Measurements from ENCODE around the gene OR1F1. TPM values are rescaled to one million over a fixed set of nuclear protein-coding genes. Genes with fewer than 3 reads are reported as not detected.

The OR1F1 gene
- total and polyA plus RNA-seq, 9 of the 15 experiments (the other 6 are each of a cell fraction or from before 2014, with no cell fraction given) = 0.15 to 0.61 (median 0.35) TPM; not detected in 3

- TF ChIP-seq SRF (CRISPR knock-in tag; IDR thresholded peaks at IDR 0.05) = no peak
- TF ChIP-seq ZNF212 (CRISPR knock-in tag; IDR thresholded peaks at IDR 0.05) = no peak
- 0 out of 2 replicates have a peak, but pooled peaks have one; percentile 23 for TF ChIP-seq SUPT5H (IDR thresholded peaks at IDR 0.05)
- TF ChIP-seq JUN (IDR thresholded peaks at IDR 0.05; ENCODE audit: borderline replicate concordance, low read depth, low read length) = no peak
- no peak for TF ChIP-seq JUN (CRISPR knock-in tag; IDR thresholded peaks at IDR 0.05; ENCODE audit: borderline replicate concordance)
- TF ChIP-seq BMI1 (IDR thresholded peaks at IDR 0.05; ENCODE audit: low read length) = no peak
- peak; percentile 74; the same call in 1 of the 2 replicates for TF ChIP-seq SNIP1 (IDR thresholded peaks at IDR 0.05; ENCODE audit: low read depth)
- TF ChIP-seq HEY1 (CRISPR knock-in tag; IDR thresholded peaks at IDR 0.05; ENCODE audit: borderline replicate concordance) = no peak
- TF ChIP-seq CREM (IDR thresholded peaks at IDR 0.05; ENCODE audit: low read depth) = peak; percentile 61
- no peak for TF ChIP-seq ZFP1 (CRISPR knock-in tag; IDR thresholded peaks at IDR 0.05)
- TF ChIP-seq, protein P1, sequence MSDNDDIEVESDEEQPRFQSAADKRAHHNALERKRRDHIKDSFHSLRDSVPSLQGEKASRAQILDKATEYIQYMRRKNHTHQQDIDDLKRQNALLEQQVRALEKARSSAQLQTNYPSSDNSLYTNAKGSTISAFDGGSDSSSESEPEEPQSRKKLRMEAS (CRISPR knock-in tag; IDR thresholded peaks at IDR 0.05) = peak; percentile 35; the same call in 1 of the 2 replicates
- no peak for TF ChIP-seq FOXK1 (CRISPR knock-in tag; IDR thresholded peaks at IDR 0.05; ENCODE audit: borderline replicate concordance)
- TF ChIP-seq, protein P2, sequence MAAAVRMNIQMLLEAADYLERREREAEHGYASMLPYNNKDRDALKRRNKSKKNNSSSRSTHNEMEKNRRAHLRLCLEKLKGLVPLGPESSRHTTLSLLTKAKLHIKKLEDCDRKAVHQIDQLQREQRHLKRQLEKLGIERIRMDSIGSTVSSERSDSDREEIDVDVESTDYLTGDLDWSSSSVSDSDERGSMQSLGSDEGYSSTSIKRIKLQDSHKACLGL (CRISPR knock-in tag; IDR thresholded peaks at IDR 0.05; ENCODE audit: borderline replicate concordance, poor library complexity, severe bottlenecking) = no peak
- TF ChIP-seq PRMT5 (CRISPR knock-in tag; IDR thresholded peaks at IDR 0.05) = 0 out of 2 replicates have a peak, but pooled peaks have one; percentile 37
- TF ChIP-seq, protein P3, sequence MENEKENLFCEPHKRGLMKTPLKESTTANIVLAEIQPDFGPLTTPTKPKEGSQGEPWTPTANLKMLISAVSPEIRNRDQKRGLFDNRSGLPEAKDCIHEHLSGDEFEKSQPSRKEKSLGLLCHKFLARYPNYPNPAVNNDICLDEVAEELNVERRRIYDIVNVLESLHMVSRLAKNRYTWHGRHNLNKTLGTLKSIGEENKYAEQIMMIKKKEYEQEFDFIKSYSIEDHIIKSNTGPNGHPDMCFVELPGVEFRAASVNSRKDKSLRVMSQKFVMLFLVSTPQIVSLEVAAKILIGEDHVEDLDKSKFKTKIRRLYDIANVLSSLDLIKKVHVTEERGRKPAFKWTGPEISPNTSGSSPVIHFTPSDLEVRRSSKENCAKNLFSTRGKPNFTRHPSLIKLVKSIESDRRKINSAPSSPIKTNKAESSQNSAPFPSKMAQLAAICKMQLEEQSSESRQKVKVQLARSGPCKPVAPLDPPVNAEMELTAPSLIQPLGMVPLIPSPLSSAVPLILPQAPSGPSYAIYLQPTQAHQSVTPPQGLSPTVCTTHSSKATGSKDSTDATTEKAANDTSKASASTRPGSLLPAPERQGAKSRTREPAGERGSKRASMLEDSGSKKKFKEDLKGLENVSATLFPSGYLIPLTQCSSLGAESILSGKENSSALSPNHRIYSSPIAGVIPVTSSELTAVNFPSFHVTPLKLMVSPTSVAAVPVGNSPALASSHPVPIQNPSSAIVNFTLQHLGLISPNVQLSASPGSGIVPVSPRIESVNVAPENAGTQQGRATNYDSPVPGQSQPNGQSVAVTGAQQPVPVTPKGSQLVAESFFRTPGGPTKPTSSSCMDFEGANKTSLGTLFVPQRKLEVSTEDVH (IDR thresholded peaks at IDR 0.05; ENCODE audit: low read depth, partially characterized antibody) = peak; percentile 39
- TF ChIP-seq RBM39 (optimal IDR thresholded peaks at IDR 0.05; ENCODE audit: low read depth, low read length) = peak; percentile 68
- TF ChIP-seq RBM14 (IDR thresholded peaks at IDR 0.05; ENCODE audit: borderline replicate concordance, insufficient read depth, low read depth, low read length) = no peak
- no peak for TF ChIP-seq MIER1 (IDR thresholded peaks at IDR 0.05; ENCODE audit: low read depth)
- peak; percentile 60; the same call in 1 of the 2 replicates for TF ChIP-seq ZBTB7A (IDR thresholded peaks at IDR 0.05; ENCODE audit: borderline replicate concordance, control insufficient read depth, low read depth, low read length)
- TF ChIP-seq HDAC2 (IDR thresholded peaks at IDR 0.05) = 0 out of 2 replicates have a peak, but pooled peaks have one; percentile 26
- TF ChIP-seq MYC (IDR thresholded peaks at IDR 0.05; ENCODE audit: low read depth, low read length) = peak; percentile 4; the same call in 1 of the 2 replicates
- no peak for TF ChIP-seq MYC (CRISPR knock-in tag; IDR thresholded peaks at IDR 0.05; ENCODE audit: borderline replicate concordance, low read depth)
- TF ChIP-seq RBM34 (IDR thresholded peaks at IDR 0.05; ENCODE audit: borderline replicate concordance, insufficient read depth, low read length) = no peak
- TF ChIP-seq BDP1 (IDR thresholded peaks at IDR 0.05; ENCODE audit: insufficient read depth, insufficient read length) = peak; percentile 45
- TF ChIP-seq FOS (IDR thresholded peaks at IDR 0.05; ENCODE audit: extremely low read depth, insufficient read length) = no peak
- 0 out of 2 replicates have a peak, but pooled peaks have one; percentile 14 for TF ChIP-seq HCFC1 (IDR thresholded peaks at IDR 0.05; ENCODE audit: low read depth, low read length)
Measured at GRCh38 chr16:3188925-3189825, 1.2 kb downstream of the OR1F1 start (continued).
